Tracheal epithelial cell (primary cell): ENCODE results near the gene ZFAND4. TPM values are rescaled to one million over a fixed set of nuclear protein-coding genes. Genes with fewer than 3 reads are reported as not detected.

Experiments used
- total RNA-seq: library from RNA; depleted of rRNA; stranded (reverse); fragments of >200 nt; gene quantifications from 2 replicates; pipeline ENCODE4 v1.2.1, GENCODE V29; 2014

Gene ZFAND4
- total RNA-seq: 2.9 and 4.9 TPM in 2 replicates

DNA sequence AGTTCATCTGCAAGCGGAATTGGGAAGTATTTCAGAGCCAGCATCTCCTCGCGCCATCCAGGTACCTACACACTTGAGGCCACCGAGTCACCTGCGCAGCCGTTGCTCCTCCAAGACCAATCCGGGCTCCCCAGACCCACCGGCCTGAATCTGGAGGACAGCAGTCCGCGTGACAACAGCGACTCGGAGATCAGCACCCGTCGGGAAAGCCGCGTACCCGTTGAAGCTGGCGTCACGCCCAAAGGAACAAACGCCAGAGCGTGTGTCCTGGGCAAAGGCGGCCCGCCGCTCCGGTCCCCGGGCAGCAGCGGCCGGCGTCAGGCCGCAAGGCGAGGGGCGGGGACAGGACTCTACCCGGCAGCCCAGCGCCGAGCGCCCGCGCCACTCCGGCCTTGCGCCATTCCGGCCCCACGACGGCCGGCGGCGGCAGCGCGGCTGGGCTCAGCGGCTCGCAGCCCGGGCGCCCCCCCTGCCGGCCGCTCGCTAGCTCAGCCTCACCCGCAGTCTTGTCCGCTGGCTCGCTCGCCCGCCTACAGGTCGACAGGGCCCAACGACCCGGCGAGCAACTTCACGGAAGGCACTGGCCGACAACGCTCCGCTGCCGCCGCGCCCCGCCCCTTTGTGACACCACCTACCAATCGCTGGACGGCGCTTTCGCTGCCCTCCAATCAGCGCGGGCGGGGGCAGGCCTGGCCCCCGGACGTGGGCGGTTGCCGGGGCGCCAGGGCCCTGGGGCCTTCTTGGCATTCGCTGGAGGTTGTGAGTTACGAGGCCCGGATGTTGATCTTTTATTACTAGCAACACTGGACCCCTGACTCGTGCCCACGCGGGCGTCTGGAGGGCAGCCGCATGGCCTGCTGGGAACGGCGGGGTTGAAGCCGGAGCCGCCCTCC lies at the start of gene ZFAND4:
Gene ZFAND4, minus strand, starts transcription at position 592 of the 893 bp plus-strand sequence. CDS start 9,047 bp downstream, outside the sequence.

Other genes with a start within 250 kb of the ZFAND4 start
- gene WASHC2C, start 54.5 kb upstream of the ZFAND4 start, total RNA-seq: 21.3 and 21.4 TPM in 2 replicates
- gene AGAP4, start 174.7 kb upstream of the ZFAND4 start, total RNA-seq: 1.3 and 2.7 TPM in 2 replicates